Measurements from ENCODE around the gene NPY2R.

DNA sequence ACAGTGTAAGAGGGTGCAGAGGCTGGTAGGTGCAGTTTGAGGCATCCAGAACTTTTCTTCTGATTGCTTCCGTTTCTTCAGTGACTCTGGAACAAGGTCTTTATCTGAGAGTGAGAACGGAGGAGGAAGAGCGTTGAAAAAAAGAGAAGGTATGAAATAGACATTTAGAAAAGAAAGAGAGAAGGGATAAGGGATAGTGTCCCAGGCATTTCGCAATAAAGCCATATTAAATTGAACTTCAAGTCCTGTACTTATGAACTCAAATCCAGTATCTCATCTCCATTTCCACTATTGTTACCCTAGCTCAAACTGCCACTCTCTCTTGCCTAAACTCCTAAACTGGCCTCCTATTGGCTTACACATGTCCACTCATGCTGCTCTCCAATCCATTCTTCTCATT lies 36.7 kb downstream of the NPY2R start:
- TF ChIP-seq CTCF (IDR thresholded peaks at IDR 0.05) (no peak), POLR2A (IDR thresholded peaks at IDR 0.05) (no peak)
